GM23338 (cell line): ENCODE measurements around the gene USP27X. TPM values are rescaled to one million over a fixed set of nuclear protein-coding genes. Genes with fewer than 3 reads are reported as not detected.

Source experiments
- ATAC-seq: fragments of 200-7000 bp; cut with Tn5 transposase; 3 replicates; pipeline ENCODE4 v1.9.1; 2020
- DNase-seq: peaks from one replicate; pipeline ENCODE4 v3.0.0-alpha.2; 2015; ENCODE audit warnings: low spot score
- H2AFZ ChIP-seq: fragments of 200-600 bp; sonication (generic); 2 replicates; pipeline ENCODE4 v1.8.0; 2016; ENCODE audit warnings: antibody characterized with exemption, mild to moderate bottlenecking, moderate library complexity
- H3F3A ChIP-seq: fragments of 200-600 bp; sonication (generic); replicated peaks from 2 replicates; pipeline ENCODE4 v1.8.0; 2017; ENCODE audit warnings: antibody characterized with exemption, mixed run types, low read depth
- H3K27ac ChIP-seq: fragments of 200-600 bp; sonication (generic); 2 replicates; pipeline ENCODE4 v1.6.1; 2016; ENCODE audit warnings: low read depth
- H3K27me3 ChIP-seq: fragments of 200-600 bp; sonication (generic); 2 replicates; pipeline ENCODE4 v1.8.0; 2016; ENCODE audit warnings: mild to moderate bottlenecking, mixed run types, moderate library complexity; ENCODE audit not compliant: insufficient read depth
- H3K36me3 ChIP-seq: fragments of 200-600 bp; sonication (generic); 2 replicates; pipeline ENCODE4 v1.8.0; 2016; ENCODE audit warnings: mild to moderate bottlenecking; ENCODE audit not compliant: insufficient read depth
- H3K4me1 ChIP-seq: fragments of 200-600 bp; sonication (generic); 2 replicates; pipeline ENCODE4 v1.8.0; 2016; ENCODE audit warnings: mild to moderate bottlenecking, moderate library complexity; ENCODE audit not compliant: insufficient read depth
- H3K4me2 ChIP-seq: fragments of 200-600 bp; sonication (generic); 2 replicates; pipeline ENCODE4 v1.7.1; 2017; ENCODE audit warnings: mixed run types
- H3K4me3 ChIP-seq: fragments of 200-600 bp; sonication (generic); 2 replicates; pipeline ENCODE4 v1.6.1; 2016; ENCODE audit warnings: mixed run types
- H3K79me2 ChIP-seq: fragments of 200-600 bp; sonication (generic); replicated peaks from 2 replicates; pipeline ENCODE4 v1.8.0; 2017; ENCODE audit warnings: mild to moderate bottlenecking; ENCODE audit not compliant: insufficient read depth
- H3K9me2 ChIP-seq: fragments of 200-600 bp; sonication (generic); 2 replicates; pipeline ENCODE4 v1.8.0; 2017; ENCODE audit not compliant: insufficient read depth
- H4K20me1 ChIP-seq: fragments of 200-600 bp; sonication (generic); replicated peaks from 2 replicates; pipeline ENCODE4 v1.8.0; 2017; ENCODE audit warnings: mild to moderate bottlenecking; ENCODE audit not compliant: insufficient read depth
- H3K27ac Mint-ChIP-seq: 2 replicates; pipeline ENCODE4 v1.8.0; 2020; ENCODE audit warnings: inconsistent platforms, mild to moderate bottlenecking, moderate library complexity, mixed read lengths
- H3K27me3 Mint-ChIP-seq: 3 replicates; pipeline ENCODE4 v1.8.0; 2022; ENCODE audit warnings: low read depth, mild to moderate bottlenecking, moderate library complexity, mixed read lengths, inconsistent platforms; ENCODE audit not compliant: insufficient read depth, poor library complexity
- H3K36me3 Mint-ChIP-seq: 3 replicates; pipeline ENCODE4 v1.8.0; 2021; ENCODE audit warnings: low read depth, mild to moderate bottlenecking, inconsistent platforms, moderate library complexity, mixed read lengths
- H3K4me1 Mint-ChIP-seq: 3 replicates; pipeline ENCODE4 v1.8.0; 2020; ENCODE audit warnings: mild to moderate bottlenecking, inconsistent platforms, mixed read lengths
- H3K4me3 Mint-ChIP-seq: 3 replicates; pipeline ENCODE4 v1.8.0; 2021; ENCODE audit warnings: moderate library complexity, mild to moderate bottlenecking, inconsistent platforms, mixed read lengths
- H3K9me3 Mint-ChIP-seq: 3 replicates; pipeline ENCODE4 v1.8.0; 2020; ENCODE audit warnings: moderate library complexity, mild to moderate bottlenecking, inconsistent platforms, mixed read lengths
- CREB1 ChIP-seq: fragments of 250-450 bp; sonication (Bioruptor Pico); IDR thresholded peaks from 2 replicates; pipeline ENCODE4 v1.5.0; 2020; ENCODE audit warnings: low read depth, mild to moderate bottlenecking, moderate library complexity
- JUNB ChIP-seq: IDR thresholded peaks from one replicate; pipeline ENCODE4 v1.6.1; 2016; ENCODE audit warnings: antibody characterized with exemption; ENCODE audit not compliant: unreplicated experiment
- REST ChIP-seq: IDR thresholded peaks from one replicate; pipeline ENCODE4 v1.6.1; 2018; ENCODE audit warnings: antibody characterized with exemption; ENCODE audit not compliant: unreplicated experiment
- ZNF114 ChIP-seq: fragments of 250-450 bp; sonication (Bioruptor Pico); IDR thresholded peaks from 2 replicates; pipeline ENCODE4 v1.5.0; 2020; ENCODE audit warnings: mild to moderate bottlenecking, moderate library complexity
- ZNF331 ChIP-seq: fragments of 250-450 bp; sonication (Bioruptor Pico); IDR thresholded peaks from 2 replicates; pipeline ENCODE4 v1.5.0; 2020; ENCODE audit warnings: low read depth, mild to moderate bottlenecking, moderate library complexity
- polyA plus RNA-seq: library from polyadenylated mRNA; unstranded; fragments of >200 nt; fragmentation: Nextera tagmentation; extraction: Ambion mirVana; gene quantifications from 2 replicates; pipeline ENCODE4 v1.2.1, GENCODE V29; 2016
- total RNA-seq: library from RNA; depleted of rRNA; stranded (reverse); fragments of >200 nt; shearing (Covaris generic); gene quantifications from 2 replicates; pipeline ENCODE4 v1.2.3, GENCODE V29; 2014
- TF ChIP-seq, protein P1 (sequence below): IDR thresholded peaks from 2 replicates; pipeline ENCODE4 v1.6.1; 2016; ENCODE audit warnings: antibody characterized with exemption

Gene USP27X
- total and polyA plus RNA-seq, 2 experiments from 2014 or later = 1.1 to 5.0 TPM

DNA sequence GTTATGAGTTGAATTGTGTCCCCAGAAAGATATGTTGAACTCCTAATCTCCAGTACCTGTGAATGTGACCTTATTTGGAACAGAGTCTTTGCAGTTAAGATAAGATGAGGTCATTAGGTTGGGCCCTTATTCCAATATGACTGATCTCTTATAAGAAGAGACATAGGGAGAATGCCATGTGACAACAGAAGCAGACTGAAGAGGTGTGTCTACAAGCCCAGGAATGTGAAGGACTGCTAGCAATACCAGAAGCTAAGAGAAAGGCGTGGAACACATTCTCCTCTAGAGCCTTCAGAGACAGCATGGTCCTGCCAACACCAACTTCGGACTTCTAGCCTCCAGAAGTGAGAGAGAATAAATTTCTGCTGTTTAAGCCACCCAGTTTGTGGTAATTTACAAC is 22.5 kb upstream of the USP27X start:
- no peak for ATAC-seq
- H3K4me2 ChIP-seq = no peak overlapping the region
- Mint-ChIP-seq H3K27ac (no peak overlapping the region), H3K4me3 (no peak overlapping the region), H3K9me3 (no peaks in the 10 kb centered on the region), H3K27me3 (peaks cover 2% of the 10 kb centered on the region), H3K36me3 (no peaks in the 10 kb centered on the region), H3K4me1 (no peaks in the 10 kb centered on the region)
- no peaks in the 10 kb centered on the region for H3F3A ChIP-seq
- no peak for DNase-seq
- H3K9me2 ChIP-seq = no peaks in the 10 kb centered on the region
- no peaks in the 10 kb centered on the region for H3K79me2 ChIP-seq
- no peaks in the 10 kb centered on the region for H3K27me3 ChIP-seq
- no peaks in the 10 kb centered on the region for H4K20me1 ChIP-seq
- H2AFZ ChIP-seq = no peak overlapping the region
- H3K36me3 ChIP-seq = no peaks in the 10 kb centered on the region
- TF ChIP-seq, protein P1, sequence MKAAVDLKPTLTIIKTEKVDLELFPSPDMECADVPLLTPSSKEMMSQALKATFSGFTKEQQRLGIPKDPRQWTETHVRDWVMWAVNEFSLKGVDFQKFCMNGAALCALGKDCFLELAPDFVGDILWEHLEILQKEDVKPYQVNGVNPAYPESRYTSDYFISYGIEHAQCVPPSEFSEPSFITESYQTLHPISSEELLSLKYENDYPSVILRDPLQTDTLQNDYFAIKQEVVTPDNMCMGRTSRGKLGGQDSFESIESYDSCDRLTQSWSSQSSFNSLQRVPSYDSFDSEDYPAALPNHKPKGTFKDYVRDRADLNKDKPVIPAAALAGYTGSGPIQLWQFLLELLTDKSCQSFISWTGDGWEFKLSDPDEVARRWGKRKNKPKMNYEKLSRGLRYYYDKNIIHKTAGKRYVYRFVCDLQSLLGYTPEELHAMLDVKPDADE = no peak
- TF ChIP-seq ZNF114 (CRISPR knock-in tag) = no peak
- TF ChIP-seq ZNF331 (CRISPR knock-in tag) = no peak
- TF ChIP-seq CREB1 (CRISPR knock-in tag) = no peak
- no peaks in the 10 kb centered on the region for H3K4me1 ChIP-seq
- no peak overlapping the region for H3K4me3 ChIP-seq
- H3K27ac ChIP-seq = no peak overlapping the region

DNA sequence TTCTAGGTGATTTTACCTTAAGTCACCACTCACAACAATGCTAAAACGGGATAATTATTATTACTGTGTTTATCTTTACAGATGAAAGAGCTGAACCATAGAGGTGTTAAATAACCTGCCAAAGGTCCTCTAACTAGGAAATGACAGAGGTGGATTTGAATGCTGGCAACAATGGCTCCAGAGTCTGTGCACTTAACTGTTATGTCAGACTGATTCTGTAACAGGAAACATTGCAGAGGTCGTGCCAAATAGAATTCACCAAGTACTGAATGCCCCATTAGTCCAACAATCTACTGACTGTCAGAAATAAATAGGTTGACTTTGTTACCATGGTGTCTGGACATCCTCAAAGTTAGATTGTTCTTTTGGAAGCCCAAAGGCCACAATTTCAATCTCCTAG is 20.9 kb upstream of the USP27X start:
- Mint-ChIP-seq H3K9me3 (no peaks in the 10 kb centered on the region), H3K4me1 (no peaks in the 10 kb centered on the region), H3K36me3 (no peaks in the 10 kb centered on the region)

More for the DNA sequence above, 20.9 kb upstream of the USP27X start:
- Histone ChIP-seq H4K20me1 (no peaks in the 10 kb centered on the region), H3K4me3 (no peak overlapping the region), H3K9me2 (no peaks in the 10 kb centered on the region), H3K27ac (no peak overlapping the region), H2AFZ (no peak overlapping the region), H3K4me2 (no peak overlapping the region), H3K36me3 (no peaks in the 10 kb centered on the region), H3K79me2 (no peaks in the 10 kb centered on the region), H3K4me1 (no peaks in the 10 kb centered on the region), H3K27me3 (no peaks in the 10 kb centered on the region), H3F3A (no peaks in the 10 kb centered on the region)
- TF ChIP-seq CREB1 (CRISPR knock-in tag) = no peak
- no peak for TF ChIP-seq ZNF114 (CRISPR knock-in tag)
- TF ChIP-seq REST = no peak
- TF ChIP-seq JUNB = no peak
- no peak for DNase-seq
- no peak overlapping the region for H3K27ac Mint-ChIP-seq
- H3K4me3 Mint-ChIP-seq = no peak overlapping the region
- ATAC-seq = no peak
- no peaks in the 10 kb centered on the region for H3K27me3 Mint-ChIP-seq
